Heart right ventricle (tissue), 16 donors: ENCODE measurements around the gene PTGFR. TPM values are rescaled to one million over a fixed set of nuclear protein-coding genes. Genes with fewer than 3 reads are reported as not detected.

Experiments
- ATAC-seq, 8 donors: fragments of 200-7000 bp; cut with Tn5 transposase; one replicate each; pipeline ENCODE4 v1.9.1; 2020; ENCODE audit warnings: mild to moderate bottlenecking in 8 of 8, moderate library complexity in 8 of 8, moderate number of reproducible peaks in 1 of 8
- DNase-seq, 2 donors: peaks; one replicate each; pipeline ENCODE4 v3.0.0-alpha.2; 2020
- H3K27ac ChIP-seq, 10 donors: fragments of 200-600 bp; sonication (generic) in 2 of 10; one replicate each; pipeline versions ENCODE4 v1.5.0 to v1.8.0; 2020 to 2022; ENCODE audit warnings: mild to moderate bottlenecking in 3 of 10
- H3K27me3 ChIP-seq, 7 donors: fragments of 200-600 bp; one replicate each; pipeline ENCODE4 v1.8.0; 2021 to 2022; ENCODE audit warnings: mild to moderate bottlenecking in 2 of 7
- H3K36me3 ChIP-seq, 9 donors: fragments of 200-600 bp; sonication (generic) in 1 of 9; one replicate each; pipeline versions ENCODE4 v1.5.0 to v1.8.0; 2020 to 2022; ENCODE audit warnings: mild to moderate bottlenecking in 2 of 9
- H3K4me1 ChIP-seq, 9 donors: fragments of 200-600 bp; sonication (generic) in 1 of 9; one replicate each; pipeline versions ENCODE4 v1.5.0 to v1.8.0; 2020 to 2022; ENCODE audit warnings: mild to moderate bottlenecking in 4 of 9
- H3K4me3 ChIP-seq, 10 donors: fragments of 200-600 bp; sonication (generic) in 2 of 10; one replicate each; pipeline versions ENCODE4 v1.5.0 to v1.8.0; 2020 to 2022; ENCODE audit warnings: mild to moderate bottlenecking in 7 of 10, moderate library complexity in 2 of 10
- H3K9me3 ChIP-seq, 11 donors: fragments of 200-600 bp in 10 of 11; sonication (generic) in 2 of 11; one replicate each; pipeline versions ENCODE4 v1.5.0 to v1.8.0; 2013 to 2022; ENCODE audit warnings: mild to moderate bottlenecking in 2 of 11, control low read depth in 1 of 11, moderate library complexity in 1 of 11
- WGBS, 2 donors: extraction: QIAGEN DNeasy Blood & Tissue Kit; methylation state at CpG; one replicate each; pipeline ENCODE4 v1.1.7; 2013; ENCODE audit warnings: inconsistent platforms in 1 of 2; 5-methylcytosine and 5-hydroxymethylcytosine counted together
- intact Hi-C, 10 donors: fragments of 100-400 bp; cut with DNase I; formaldehyde crosslinking; loops; one replicate each; pipeline versions ENCODE4 v1.11.1 to v1.14.2; 2022
- polyA plus RNA-seq, 2 donors: library from polyadenylated mRNA; stranded (reverse); fragments of 200-250 nt; gene quantifications; one replicate each; pipeline ENCODE4 v1.2.3, GENCODE V29; 2013
- total RNA-seq, 10 donors: library from RNA; stranded (reverse); fragmentation: NEBNext Ultra II Directional in 3 of 10; extraction: Animal tissue kit (Norgen Biotek cat#: 25700) in 3 of 10; gene quantifications; one replicate each; pipeline versions ENCODE4 v1.2.1 to v1.2.4, GENCODE V29; 2021 to 2023
- TF ChIP-seq, protein P1 (sequence below), 9 donors: fragments of 200-600 bp; sonication (generic) in 2 of 9; IDR thresholded peaks; one replicate each; pipeline versions ENCODE4 v1.5.0 to v1.8.0; 2021 to 2022; ENCODE audit warnings: antibody characterized with exemption in 9 of 9, mild to moderate bottlenecking in 5 of 9, moderate library complexity in 1 of 9
- donor health status: Arrhythmogenic right ventricular cardiomyopathy.
- donor health status: ischemic (EF 13 %, LVEDD 7.1; RV severe dilation, severe dysfunction).
- donor health status: healthy with polysubstance abuse.
- donor health status: DM: no; HTN: yes; CAD: no.
- donor health status: DM: no; HTN: no; CAD: no.
- donor health status: ischemic (EF 25% LVEDD 6.9; RV normal size, moderate dysfunction).
- donor health status: ischemic (EF 25% LVEDD 5.7; RV mildly dilated, moderate dysfunction).
- donor health status: healthy.
- donor health status: DM: yes; HTN: yes; CAD: no.
- donor health status: Ischemic cardiomyopathy.
- donor health status: ischemic (EF 35%, LVEDD 5.7; RV mildly dilated, moderate dysfunction).
- donor health status: nonischemic (EF 11% LVEDD 7.7; RV severe dilation, severe dysfunction).
- donor health status: DM: yes; HTN: yes; CAD: no.
- donor health status: PGD.
- donor health status: ischemic (EF 29% LVEDD 5.4; RV normal size, mild dysfunction).
- donor health status: nonischemic (EF 23%, LVEDD 6.1; RV moderate dilation, normal function).

The PTGFR gene
- total and polyA plus RNA-seq, 12 donors: 0.12 to 1.1 (median 0.50) TPM

DNA sequence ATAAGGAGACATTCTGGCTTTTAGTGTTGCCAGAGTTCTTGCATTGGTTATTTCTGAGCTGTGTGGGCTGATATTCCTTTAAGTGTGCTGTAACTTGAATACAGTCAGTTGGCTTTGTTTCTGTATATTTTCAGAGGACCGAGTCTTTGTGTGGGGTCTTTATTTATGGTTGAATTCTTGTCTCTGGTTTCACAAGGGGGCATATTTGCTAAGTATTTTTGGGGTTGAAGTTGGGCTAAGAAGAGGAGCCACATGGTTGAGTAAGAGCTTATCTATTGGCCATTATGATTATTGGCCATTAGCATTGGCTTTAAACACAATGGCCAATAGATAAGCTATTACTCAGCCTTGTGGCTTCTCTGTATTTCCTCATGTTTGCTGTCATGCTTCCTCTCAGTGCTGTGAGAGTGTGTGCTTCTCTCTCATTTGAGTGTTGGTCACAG is 26.3 kb upstream of the PTGFR start:
- WGBS, 2 donors: 73 to 90% methylated on average over 1 of the region's 1 CpG
- TF ChIP-seq, protein P1, sequence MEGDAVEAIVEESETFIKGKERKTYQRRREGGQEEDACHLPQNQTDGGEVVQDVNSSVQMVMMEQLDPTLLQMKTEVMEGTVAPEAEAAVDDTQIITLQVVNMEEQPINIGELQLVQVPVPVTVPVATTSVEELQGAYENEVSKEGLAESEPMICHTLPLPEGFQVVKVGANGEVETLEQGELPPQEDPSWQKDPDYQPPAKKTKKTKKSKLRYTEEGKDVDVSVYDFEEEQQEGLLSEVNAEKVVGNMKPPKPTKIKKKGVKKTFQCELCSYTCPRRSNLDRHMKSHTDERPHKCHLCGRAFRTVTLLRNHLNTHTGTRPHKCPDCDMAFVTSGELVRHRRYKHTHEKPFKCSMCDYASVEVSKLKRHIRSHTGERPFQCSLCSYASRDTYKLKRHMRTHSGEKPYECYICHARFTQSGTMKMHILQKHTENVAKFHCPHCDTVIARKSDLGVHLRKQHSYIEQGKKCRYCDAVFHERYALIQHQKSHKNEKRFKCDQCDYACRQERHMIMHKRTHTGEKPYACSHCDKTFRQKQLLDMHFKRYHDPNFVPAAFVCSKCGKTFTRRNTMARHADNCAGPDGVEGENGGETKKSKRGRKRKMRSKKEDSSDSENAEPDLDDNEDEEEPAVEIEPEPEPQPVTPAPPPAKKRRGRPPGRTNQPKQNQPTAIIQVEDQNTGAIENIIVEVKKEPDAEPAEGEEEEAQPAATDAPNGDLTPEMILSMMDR (IDR thresholded peaks at IDR 0.05): no peak
- ATAC-seq (peak in 1 of 8 donors; percentile 60), DNase-seq (no peak)
- Histone ChIP-seq H3K4me1 (no peaks in the 10 kb centered on the region), H3K27ac (no peak overlapping the region), H3K9me3 (peaks cover 0 to 46% (median 24%) of the 10 kb centered on the region in 11 donors), H3K27me3 (no peaks in the 10 kb centered on the region), H3K36me3 (no peaks in the 10 kb centered on the region), H3K4me3 (no peak overlapping the region)
- intact Hi-C loops: no loop called here

DNA sequence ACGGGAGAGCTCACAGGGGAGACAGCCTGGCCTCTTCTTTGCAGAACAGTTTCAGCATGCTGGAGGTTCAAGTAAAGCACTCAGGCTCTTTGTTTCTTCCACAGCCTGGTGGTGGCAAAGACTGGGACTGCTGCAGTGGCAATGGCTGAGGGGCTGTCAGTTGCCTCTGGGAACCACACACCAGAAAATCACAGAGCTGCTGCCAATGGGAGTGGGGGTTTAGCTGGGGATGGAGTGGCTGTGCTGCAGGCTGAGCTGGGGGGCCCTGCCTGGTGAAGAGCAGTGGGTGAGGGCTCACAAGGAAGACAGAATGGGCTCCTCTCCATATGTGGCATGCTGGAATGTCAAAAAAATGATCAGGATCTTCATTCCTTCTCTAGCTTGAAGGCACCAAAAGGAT is 25.6 kb upstream of the PTGFR start:
- H3K27ac ChIP-seq: no peak overlapping the region
- H3K36me3 ChIP-seq: no peaks in the 10 kb centered on the region
- no peaks in the 10 kb centered on the region for H3K4me1 ChIP-seq
- intact Hi-C loops: no loop called here
- H3K27me3 ChIP-seq: no peaks in the 10 kb centered on the region
- H3K4me3 ChIP-seq: no peak overlapping the region
- ATAC-seq (no peak), DNase-seq (no peak)
- WGBS, 2 donors: 65 to 66% methylated on average over 1 of the region's 1 CpG
- H3K9me3 ChIP-seq: peaks cover 0 to 40% (median 24%) of the 10 kb centered on the region in 11 donors
- TF ChIP-seq, protein P1 (IDR thresholded peaks at IDR 0.05): no peak

DNA sequence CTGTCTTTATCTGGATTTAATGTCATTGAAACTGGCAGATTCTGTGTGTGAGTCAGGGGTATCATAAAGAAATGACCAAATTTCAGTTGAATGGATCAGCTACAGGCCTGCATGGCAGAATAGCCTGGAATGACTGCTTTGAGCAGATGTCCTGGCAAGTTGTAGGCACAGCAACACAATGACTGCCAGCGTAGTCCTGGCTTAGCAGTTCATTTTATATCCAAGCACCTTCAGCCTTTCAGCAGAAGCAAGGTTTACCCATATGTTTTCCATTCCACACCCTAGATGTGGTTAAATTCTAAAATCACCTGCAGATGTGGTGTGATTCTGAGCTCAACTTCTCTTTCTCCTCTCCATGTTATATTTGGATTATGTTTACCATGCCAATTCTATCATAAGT is 22.3 kb upstream of the PTGFR start:
- no peak overlapping the region for H3K4me3 ChIP-seq
- intact Hi-C loops: no loop called here
- TF ChIP-seq, protein P1 (IDR thresholded peaks at IDR 0.05): no peak
- no peaks in the 10 kb centered on the region for H3K36me3 ChIP-seq
- WGBS, 2 donors: 80 to 89% methylated on average over 1 of the region's 1 CpG
- H3K27me3 ChIP-seq: no peaks in the 10 kb centered on the region
- ATAC-seq (no peak), DNase-seq (no peak)
- H3K4me1 ChIP-seq: no peaks in the 10 kb centered on the region
- H3K9me3 ChIP-seq: peaks cover 0 to 7% (median 0%) of the 10 kb centered on the region in 11 donors
- H3K27ac ChIP-seq: no peak overlapping the region

GRCh38 chr1:78469576-78469975 is 21.2 kb upstream of the PTGFR start:
- Histone ChIP-seq H3K27me3 (no peaks in the 10 kb centered on the region), H3K27ac (no peak overlapping the region), H3K4me3 (no peak overlapping the region), H3K36me3 (no peaks in the 10 kb centered on the region), H3K9me3 (no peaks in the 10 kb centered on the region), H3K4me1 (no peaks in the 10 kb centered on the region)
- no peak for DNase-seq
- TF ChIP-seq, protein P1 (IDR thresholded peaks at IDR 0.05): no peak
- 74 to 85% methylated on average over 1 of the region's 1 CpG for WGBS, 2 donors
- intact Hi-C loops: no loop called here
- no peak for ATAC-seq
